Peyer's patch (tissue), 4 donors: ENCODE data around the gene LRIG2.

ENCODE experiments used
- POLR2A ChIP-seq, 2 donors: fragments of 450-650 bp; IDR thresholded peaks; one replicate each; pipeline ENCODE4 v1.5.1; 2017; ENCODE audit warnings: antibody characterized with exemption in 2 of 2, mild to moderate bottlenecking in 2 of 2, moderate library complexity in 2 of 2
- TF ChIP-seq, protein P1 (sequence below), 6 experiments: fragments of 450-650 bp in 4 of 6; fragments of 200-600 bp in 2 of 6; sonication (generic) in 1 of 6; IDR thresholded peaks; one replicate each; pipeline ENCODE4 v1.5.1; 2017 to 2019; ENCODE audit warnings: antibody characterized with exemption in 6 of 6, mild to moderate bottlenecking in 3 of 6, moderate library complexity in 1 of 6

DNA sequence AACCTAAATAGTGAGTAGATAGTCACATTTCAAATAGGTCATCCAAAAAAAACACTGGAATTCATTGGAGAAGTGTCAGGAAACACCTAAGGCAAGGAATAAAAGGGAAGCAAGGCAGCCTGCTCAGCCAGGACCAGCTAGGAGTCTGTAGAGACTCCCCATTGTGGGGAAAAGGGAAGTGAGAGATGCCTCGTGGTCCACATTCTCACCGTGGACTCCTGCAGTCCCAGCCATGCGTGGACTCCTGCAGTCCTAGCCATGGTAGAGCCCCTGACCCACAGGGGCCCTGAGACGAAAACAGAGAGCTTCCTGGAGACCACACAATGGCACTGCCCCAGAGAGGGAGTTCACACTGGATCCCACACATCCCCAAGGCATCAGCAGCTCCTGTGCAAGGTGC, 97.5 kb downstream of the LRIG2 start:
- TF ChIP-seq POLR2A (IDR thresholded peaks at IDR 0.05), result no peak
- TF ChIP-seq, protein P1, sequence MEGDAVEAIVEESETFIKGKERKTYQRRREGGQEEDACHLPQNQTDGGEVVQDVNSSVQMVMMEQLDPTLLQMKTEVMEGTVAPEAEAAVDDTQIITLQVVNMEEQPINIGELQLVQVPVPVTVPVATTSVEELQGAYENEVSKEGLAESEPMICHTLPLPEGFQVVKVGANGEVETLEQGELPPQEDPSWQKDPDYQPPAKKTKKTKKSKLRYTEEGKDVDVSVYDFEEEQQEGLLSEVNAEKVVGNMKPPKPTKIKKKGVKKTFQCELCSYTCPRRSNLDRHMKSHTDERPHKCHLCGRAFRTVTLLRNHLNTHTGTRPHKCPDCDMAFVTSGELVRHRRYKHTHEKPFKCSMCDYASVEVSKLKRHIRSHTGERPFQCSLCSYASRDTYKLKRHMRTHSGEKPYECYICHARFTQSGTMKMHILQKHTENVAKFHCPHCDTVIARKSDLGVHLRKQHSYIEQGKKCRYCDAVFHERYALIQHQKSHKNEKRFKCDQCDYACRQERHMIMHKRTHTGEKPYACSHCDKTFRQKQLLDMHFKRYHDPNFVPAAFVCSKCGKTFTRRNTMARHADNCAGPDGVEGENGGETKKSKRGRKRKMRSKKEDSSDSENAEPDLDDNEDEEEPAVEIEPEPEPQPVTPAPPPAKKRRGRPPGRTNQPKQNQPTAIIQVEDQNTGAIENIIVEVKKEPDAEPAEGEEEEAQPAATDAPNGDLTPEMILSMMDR (IDR thresholded peaks at IDR 0.05), result no peak
